MM.1S (cell line): Measurements from ENCODE around the gene LRMDA.

Experiments used
- EZH2 ChIP-seq: fragments of 300-600 bp; sonication (generic); optimal IDR thresholded peaks from 2 replicates; pipeline ENCODE3; 2017; ENCODE audit warnings: low read depth, mild to moderate bottlenecking, antibody characterized with exemption, low read length, mixed read lengths
- TF ChIP-seq, protein P1 (sequence below): fragments of 300-600 bp; sonication (generic); IDR thresholded peaks from 2 replicates; pipeline ENCODE4 v1.5.1; 2016; ENCODE audit warnings: antibody characterized with exemption, low read length, mixed read lengths

DNA sequence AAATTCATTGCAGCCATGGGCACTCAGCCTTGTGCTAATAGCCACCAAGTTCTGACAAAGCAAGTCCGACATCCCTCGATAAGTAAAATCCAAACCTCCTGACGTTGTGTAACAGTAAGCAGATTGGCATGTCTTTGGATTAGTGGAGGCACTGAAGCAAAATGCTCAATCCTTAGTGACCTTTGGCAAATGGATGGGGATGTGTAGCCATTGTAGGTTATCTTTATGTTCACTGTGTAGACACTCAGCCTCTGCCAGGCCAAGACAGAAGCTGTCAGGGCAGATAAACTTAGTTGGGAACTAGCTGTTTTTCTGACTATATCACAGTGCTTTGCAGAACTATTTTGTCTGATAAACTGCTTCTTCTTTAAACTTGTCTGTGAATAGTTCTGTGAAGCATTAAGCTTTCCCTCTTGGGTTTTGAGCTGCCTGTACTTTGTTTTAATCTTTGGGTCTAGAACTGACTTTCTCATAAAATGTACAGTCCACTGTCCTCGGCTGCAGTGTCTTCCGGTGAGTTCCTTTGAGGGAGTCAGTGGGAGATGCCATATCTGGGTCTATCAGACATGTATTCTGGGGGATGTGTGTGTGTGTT, 220.8 kb downstream of the LRMDA start:
- TF ChIP-seq, protein P1, sequence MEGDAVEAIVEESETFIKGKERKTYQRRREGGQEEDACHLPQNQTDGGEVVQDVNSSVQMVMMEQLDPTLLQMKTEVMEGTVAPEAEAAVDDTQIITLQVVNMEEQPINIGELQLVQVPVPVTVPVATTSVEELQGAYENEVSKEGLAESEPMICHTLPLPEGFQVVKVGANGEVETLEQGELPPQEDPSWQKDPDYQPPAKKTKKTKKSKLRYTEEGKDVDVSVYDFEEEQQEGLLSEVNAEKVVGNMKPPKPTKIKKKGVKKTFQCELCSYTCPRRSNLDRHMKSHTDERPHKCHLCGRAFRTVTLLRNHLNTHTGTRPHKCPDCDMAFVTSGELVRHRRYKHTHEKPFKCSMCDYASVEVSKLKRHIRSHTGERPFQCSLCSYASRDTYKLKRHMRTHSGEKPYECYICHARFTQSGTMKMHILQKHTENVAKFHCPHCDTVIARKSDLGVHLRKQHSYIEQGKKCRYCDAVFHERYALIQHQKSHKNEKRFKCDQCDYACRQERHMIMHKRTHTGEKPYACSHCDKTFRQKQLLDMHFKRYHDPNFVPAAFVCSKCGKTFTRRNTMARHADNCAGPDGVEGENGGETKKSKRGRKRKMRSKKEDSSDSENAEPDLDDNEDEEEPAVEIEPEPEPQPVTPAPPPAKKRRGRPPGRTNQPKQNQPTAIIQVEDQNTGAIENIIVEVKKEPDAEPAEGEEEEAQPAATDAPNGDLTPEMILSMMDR, result no peak
- TF ChIP-seq EZH2, result no peak
